Activated naive CD4-positive, alpha-beta T cell treated with anti-CD3 and anti-CD28 coated beads, Interleukin-2, amount 50 U/mL, for 16 hours (primary cell): ENCODE measurements around the gene GRAMD1B.
"Not testable (repeated sequence)": the region's sequence is repeated elsewhere in the genome, so short reads cannot be mapped to it uniquely, and the experiment has no call there.

Experiments used
- DNase-seq: peaks from one replicate; pipeline ENCODE4 v3.0.0-alpha.2; 2020

Gene GRAMD1B

GRCh38 chr11:123513309-123513708, 83.2 kb downstream of the GRAMD1B start:
- DNase-seq, result not testable (repeated sequence)

DNA sequence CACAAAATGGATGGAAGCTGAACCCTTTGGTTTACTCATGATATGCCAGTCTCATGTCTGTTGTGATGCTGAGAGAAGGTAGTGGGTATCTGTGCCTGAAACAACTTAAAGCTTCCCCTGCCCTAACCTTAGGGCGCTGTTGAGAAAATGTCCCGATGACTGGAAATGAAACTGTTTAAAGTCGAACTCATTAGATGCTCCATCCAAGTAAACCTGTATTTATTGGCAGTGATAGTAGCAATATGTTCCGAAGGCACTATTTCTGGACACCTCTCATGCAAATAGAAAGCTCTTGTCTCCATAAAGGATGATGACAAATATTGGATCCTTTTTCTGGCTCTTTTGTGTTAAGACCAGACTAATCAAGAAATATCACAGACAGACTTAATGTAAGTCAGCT, 86.2 kb downstream of the GRAMD1B start:
- no peak for DNase-seq

GRCh38 chr11:123517559-123518364, 87.7 kb downstream of the GRAMD1B start:
- no peak for DNase-seq

DNA sequence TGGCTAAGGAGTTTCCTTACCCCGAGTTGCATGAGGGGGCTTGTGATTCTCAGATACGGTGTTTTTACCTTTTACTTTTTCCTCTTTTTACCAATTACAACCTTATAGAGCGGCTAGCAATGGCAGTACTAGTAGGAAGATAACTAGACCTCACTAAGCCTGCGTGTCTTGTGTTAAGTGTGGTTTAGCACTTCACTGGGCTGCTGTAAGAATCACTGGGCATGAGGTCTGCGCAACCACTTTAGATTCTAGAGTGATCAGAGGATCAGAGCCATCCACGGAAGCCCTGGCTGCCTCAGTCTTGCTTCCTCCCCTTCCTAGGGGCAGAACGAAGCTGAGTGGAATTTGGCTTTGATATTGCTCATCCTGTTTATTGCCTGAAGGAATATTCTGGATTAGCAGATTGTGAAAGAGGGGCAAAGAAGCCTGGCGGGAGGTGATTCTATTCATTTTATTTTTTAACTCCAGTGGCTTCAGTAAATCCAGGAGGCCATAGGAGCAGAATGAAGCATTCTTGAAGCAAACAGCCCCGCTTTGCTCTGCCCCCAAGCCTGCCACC, 88.5 kb downstream of the GRAMD1B start:
- DNase-seq, result no peak

GRCh38 chr11:123519055-123519796, 89.2 kb downstream of the GRAMD1B start:
- no peak for DNase-seq

DNA sequence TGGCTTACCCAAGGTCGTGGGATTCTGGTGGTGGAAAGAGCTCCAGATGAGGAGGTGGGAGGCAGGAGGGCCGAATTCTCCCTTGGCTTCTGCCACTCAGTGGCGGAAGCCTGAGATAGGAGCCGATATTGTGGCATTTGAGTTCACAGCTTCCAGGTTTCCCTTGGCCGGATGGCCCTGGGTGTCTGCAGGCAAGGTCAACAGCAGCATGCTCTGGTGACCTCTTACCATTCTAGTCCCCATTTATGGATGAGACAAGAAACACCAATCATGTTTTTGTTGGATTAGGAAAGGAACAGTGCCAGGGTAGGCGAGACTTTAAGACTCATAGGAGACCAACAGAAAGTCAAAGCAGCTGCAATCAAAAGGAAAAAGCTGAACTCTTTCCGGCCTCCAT, 89.7 kb downstream of the GRAMD1B start:
- DNase-seq, result no peak

DNA sequence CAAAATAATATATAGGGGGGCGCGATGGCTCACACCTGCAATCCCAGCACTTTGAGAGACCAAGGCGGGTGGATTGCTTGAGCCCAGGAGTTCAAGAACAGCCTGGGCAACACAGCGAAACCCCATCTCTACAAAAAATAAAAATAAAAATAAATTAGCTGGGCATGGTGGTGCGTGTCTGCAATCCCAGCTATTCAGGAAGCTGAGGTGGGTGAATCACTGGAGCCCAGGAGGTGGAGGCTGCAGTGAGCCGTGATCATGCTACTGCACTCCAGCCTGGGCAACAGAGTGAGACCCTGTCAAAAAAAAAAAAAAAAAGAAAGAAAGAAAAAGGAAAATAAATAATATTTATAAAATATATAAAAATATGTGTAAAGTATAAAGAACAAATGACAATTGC, 90.4 kb downstream of the GRAMD1B start:
- not testable (repeated sequence) for DNase-seq

DNA sequence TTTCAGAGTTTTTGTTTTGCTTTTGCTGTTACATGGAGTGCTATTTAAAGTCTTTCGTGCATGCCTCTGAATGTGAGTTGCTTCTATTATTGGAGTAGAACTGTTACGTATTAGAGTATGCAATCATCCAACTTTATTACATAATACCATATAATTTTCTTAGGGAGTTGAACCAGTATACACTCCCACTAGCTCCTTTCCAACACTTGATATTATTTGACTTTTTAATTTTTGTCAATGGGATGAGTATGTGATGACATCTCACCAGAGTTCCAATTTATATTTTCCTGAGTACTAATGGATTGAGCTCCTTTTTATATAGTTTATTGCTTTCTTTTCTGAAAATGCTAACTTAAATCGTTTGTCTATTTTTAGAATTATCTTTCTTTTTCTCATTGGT, 90.9 kb downstream of the GRAMD1B start:
- no peak for DNase-seq

- DNase-seq, result no peak
Measured at GRCh38 chr11:123521930-123522329, 91.9 kb downstream of the GRAMD1B start.

DNA sequence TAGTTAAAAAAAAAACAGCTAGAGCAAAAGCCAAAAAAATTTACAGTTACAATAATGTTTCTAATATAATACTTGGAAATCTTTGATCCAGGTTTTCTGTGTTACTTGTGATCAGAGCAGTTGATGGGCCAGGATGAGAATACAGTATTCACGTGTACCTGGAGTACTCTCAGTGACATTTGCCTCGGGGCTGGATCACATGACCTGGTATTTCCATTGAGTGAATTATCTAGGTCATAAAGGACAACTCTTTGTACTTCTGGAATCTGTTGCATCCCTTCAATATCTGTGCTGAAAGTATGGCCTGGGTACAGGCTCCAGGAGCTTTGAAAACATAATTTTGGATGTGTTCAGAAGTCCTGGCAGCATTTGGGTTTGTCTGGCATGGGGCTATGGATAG, 93.5 kb downstream of the GRAMD1B start:
- no peak for DNase-seq

- DNase-seq, result no peak
Measured at GRCh38 chr11:123525097-123525496, 95.0 kb downstream of the GRAMD1B start.

- DNase-seq, result no peak
Measured at GRCh38 chr11:123525511-123525918, 95.4 kb downstream of the GRAMD1B start.

DNA sequence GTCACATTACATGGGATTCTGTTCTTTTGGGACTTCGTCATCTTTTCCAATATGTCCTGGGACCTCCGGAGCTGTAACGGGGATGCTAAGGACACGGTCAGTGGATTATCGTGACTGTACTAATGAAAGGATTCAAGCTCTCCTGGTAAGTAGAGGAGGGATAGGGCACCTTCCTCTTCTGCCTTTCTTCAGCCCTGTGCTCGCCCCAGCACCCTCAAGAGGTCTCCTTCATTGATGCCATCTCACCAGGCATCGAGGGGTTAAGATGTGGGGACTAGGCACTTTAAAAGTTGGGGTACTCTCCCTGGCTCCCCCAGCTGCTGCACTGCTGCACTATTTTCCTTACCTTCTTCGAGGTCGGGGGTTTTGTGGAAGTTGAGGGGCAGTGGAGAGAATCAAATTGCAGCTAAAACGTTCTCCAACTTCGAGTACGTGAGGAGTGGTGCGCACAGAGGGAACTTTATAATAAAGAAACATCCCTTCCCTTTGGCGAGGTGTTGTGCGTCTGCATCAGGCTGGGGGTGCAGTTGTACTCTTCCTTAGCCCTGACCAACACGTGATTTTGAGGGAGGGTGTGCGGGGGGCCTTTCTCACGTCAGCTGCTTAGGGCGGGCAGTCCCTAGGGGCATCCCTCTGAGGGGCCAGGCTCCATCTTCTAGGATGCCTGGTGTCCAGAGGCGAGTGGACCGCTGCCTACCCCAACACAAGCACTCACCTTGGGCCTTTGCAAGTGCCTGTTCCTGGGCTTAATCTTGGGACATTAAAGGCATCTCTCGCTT, 96.1 kb downstream of the GRAMD1B start:
- DNase-seq, result no peak

DNA sequence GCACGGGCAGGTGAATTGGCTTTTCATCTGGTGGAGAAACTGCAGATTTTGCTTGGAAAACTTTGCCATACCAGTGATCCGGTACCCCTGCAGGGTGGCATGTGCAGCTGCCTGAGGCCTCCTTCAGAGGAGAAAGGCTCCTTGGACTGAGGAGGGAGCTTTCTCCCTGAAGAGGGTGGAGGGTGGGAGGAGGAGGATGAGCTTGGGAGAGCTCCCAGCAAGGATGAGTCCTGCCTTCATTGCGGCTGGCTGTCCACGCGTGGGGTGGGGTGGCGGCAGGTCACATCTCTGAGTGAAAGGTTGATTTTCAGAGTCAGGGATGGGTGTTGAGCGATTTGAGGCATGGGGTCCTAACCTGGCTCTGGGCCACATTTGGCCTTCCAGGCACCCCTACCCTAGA, 96.8 kb downstream of the GRAMD1B start:
- DNase-seq, result no peak

GRCh38 chr11:123527526-123527925, 97.5 kb downstream of the GRAMD1B start:
- no peak for DNase-seq

- no peak for DNase-seq
Measured at GRCh38 chr11:123527947-123528346, 97.9 kb downstream of the GRAMD1B start.

DNA sequence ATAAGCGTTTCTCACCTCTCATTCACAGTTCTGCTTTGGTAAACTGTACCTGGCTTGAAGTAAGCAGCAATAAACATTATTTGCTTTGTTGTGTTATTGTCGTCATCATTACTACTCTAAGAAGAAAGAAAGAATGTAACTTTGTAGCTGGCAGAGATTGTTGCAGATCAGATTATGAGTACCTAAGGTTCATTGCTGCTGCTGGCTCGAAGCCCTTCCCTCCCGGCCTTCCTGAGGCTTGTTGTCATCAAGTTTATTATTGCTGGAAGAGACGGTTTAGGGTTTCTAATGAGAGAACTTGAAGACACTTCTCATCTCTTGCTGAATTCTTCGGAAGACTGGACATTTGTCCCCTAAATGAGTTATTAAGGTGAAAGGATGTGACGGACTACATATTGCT, 101.3 kb downstream of the GRAMD1B start:
- DNase-seq, result no peak

DNA sequence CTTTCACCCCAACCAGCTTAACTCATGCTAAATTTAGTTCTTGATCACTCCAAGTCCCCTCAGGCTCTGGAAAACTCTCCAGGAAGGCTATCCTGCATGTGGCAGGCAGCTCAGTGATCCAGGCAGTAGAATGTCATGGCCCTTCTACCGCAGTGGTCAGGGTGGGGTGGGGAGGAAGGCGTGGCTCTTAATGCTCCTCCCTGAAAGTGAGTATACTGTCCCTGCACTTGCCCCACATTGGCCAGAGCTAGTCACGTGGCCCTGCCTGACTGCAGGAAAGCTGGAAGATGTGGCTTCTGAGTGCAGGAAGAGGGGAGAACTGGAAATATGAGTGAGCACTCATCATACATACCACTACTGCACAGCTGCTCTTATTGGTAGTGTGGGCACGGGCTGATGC, 102.1 kb downstream of the GRAMD1B start:
- no peak for DNase-seq

DNA sequence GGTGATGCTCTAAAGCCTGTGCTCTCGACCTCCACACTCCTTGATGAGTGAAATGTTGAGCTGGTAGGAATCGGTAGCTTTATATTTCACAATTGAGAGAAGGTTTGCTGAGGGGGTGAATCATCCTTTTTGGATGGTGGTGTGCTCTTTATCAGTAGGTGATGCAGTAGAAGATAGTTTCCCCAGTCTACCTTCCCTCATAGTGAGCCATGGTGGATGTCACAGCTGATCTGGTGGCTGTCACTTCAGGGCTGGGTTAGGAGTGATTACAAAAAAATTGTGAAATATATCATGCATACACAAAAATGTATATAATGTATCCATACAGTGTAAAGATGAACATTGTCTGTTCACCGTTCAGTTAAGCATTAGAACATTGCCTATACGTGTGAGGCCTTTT, 105.3 kb downstream of the GRAMD1B start:
- no peak for DNase-seq

GRCh38 chr11:123536690-123537437, 106.8 kb downstream of the GRAMD1B start:
- DNase-seq, result no peak

DNA sequence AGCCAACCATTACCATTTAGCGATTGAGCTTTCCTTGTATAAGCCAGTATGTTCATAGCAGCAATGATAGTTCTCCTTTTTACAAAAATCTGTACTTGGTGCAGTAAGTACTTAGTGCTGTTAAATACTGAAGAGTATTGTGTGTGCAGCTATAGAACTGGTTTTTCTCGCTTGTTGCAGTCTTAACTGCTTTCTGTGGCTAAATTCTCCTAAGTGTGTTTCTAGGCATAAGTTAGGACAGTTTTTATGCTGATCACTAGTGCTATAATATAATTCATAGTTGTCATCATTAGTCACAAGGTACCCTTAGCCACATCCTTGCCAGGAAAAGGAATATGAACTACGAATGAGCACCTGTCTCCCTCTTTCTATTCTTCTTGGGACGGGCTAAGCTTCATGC, 107.7 kb downstream of the GRAMD1B start:
- DNase-seq, result no peak

- no peak for DNase-seq
Measured at GRCh38 chr11:123543797-123544196, 113.7 kb downstream of the GRAMD1B start.
